Fibroblast of skin of right biceps (primary cell): Measurements from ENCODE around the gene MIOX.
A peak's percentile ranks its signal among the peaks of the same experiment; 100 is the strongest.

Source experiments
- DNase-seq: peaks from one replicate; pipeline ENCODE4 v3.0.0-alpha.2; 2013

The MIOX gene

GRCh38 chr22:50455201-50455600 lies 31.5 kb upstream of the MIOX start:
- no peak for DNase-seq

- DNase-seq: no peak
Observed at GRCh38 chr22:50456026-50456425, 30.6 kb upstream of the MIOX start.

- no peak for DNase-seq
Observed at GRCh38 chr22:50456466-50457234, 30.0 kb upstream of the MIOX start.

GRCh38 chr22:50459016-50459415 lies 27.6 kb upstream of the MIOX start:
- no peak for DNase-seq

- DNase-seq: no peak
Observed at GRCh38 chr22:50459496-50460140, 27.0 kb upstream of the MIOX start.

GRCh38 chr22:50460938-50461337 lies 25.7 kb upstream of the MIOX start:
- no peak for DNase-seq

- no peak for DNase-seq
Observed at GRCh38 chr22:50461536-50461935, 25.1 kb upstream of the MIOX start.

- DNase-seq: no peak
Observed at GRCh38 chr22:50461979-50462540, 24.6 kb upstream of the MIOX start.

- no peak for DNase-seq
Observed at GRCh38 chr22:50463188-50463900, 23.3 kb upstream of the MIOX start.

- DNase-seq: no peak
Observed at GRCh38 chr22:50464451-50464850, 22.2 kb upstream of the MIOX start.

GRCh38 chr22:50465066-50465930 lies 21.4 kb upstream of the MIOX start:
- no peak for DNase-seq

GRCh38 chr22:50467341-50467740 lies 19.3 kb upstream of the MIOX start:
- DNase-seq: no peak

GRCh38 chr22:50467773-50468440 lies 18.8 kb upstream of the MIOX start:
- DNase-seq: no peak

- DNase-seq: no peak
Observed at GRCh38 chr22:50468626-50469025, 18.0 kb upstream of the MIOX start.

GRCh38 chr22:50469377-50470305 lies 17.0 kb upstream of the MIOX start:
- DNase-seq: peak; percentile 55

GRCh38 chr22:50470491-50470890 lies 16.2 kb upstream of the MIOX start:
- DNase-seq: no peak

GRCh38 chr22:50471197-50471847 lies 15.3 kb upstream of the MIOX start:
- DNase-seq: no peak

- DNase-seq: no peak
Observed at GRCh38 chr22:50471962-50472361, 14.7 kb upstream of the MIOX start.

GRCh38 chr22:50473088-50473487 lies 13.6 kb upstream of the MIOX start:
- no peak for DNase-seq
